Tibial nerve (tissue), 4 donors: ENCODE data around the gene C2orf72.

Source experiments
- CTCF ChIP-seq, 5 experiments: fragments of 200-600 bp in 3 of 5; fragments of 450-650 bp in 2 of 5; sonication (generic) in 3 of 5; IDR thresholded peaks; one replicate each; pipeline ENCODE4 v1.5.1; 2016 to 2019; ENCODE audit warnings: antibody characterized with exemption in 5 of 5, mild to moderate bottlenecking in 3 of 5, moderate library complexity in 2 of 5
- EP300 ChIP-seq, 2 donors: sonication (generic); formaldehyde crosslinking; IDR thresholded peaks; one replicate each; pipeline ENCODE4 v1.6.1; 2017; ENCODE audit warnings: antibody characterized with exemption in 2 of 2, mild to moderate bottlenecking in 1 of 2
- POLR2A ChIP-seq, 2 donors: fragments of 450-650 bp; IDR thresholded peaks; one replicate each; pipeline ENCODE4 v1.6.1; 2017; ENCODE audit warnings: antibody characterized with exemption in 2 of 2, mild to moderate bottlenecking in 2 of 2, moderate library complexity in 2 of 2

GRCh38 chr2:231030725-231031124 lies 6.6 kb upstream of the C2orf72 start:
- TF ChIP-seq POLR2A (IDR thresholded peaks at IDR 0.05) = no peak
- no peak for TF ChIP-seq CTCF (IDR thresholded peaks at IDR 0.05)
- TF ChIP-seq EP300 (IDR thresholded peaks at IDR 0.05) = no peak
